ENCODE measurements around the gene GRIA3.
"Not testable (repeated sequence)": the region's sequence is repeated elsewhere in the genome, so short reads cannot be mapped to it uniquely, and the experiment has no call there.

Gene GRIA3

GRCh38 chrX:123504630-123505270 lies 320.7 kb downstream of the GRIA3 start:
- H3K36me3 ChIP-seq (ENCODE audit: insufficient read depth, low read depth, low read length) = no peaks in the 10 kb centered on the region
- H3K4me3 ChIP-seq (ENCODE audit: low read length) = no peak overlapping the region
- H3K27ac ChIP-seq (ENCODE audit: low read length) = no peak overlapping the region
- H3K4me1 ChIP-seq (ENCODE audit: insufficient read depth, low read length) = no peaks in the 10 kb centered on the region
- no peaks in the 10 kb centered on the region for H3K9me3 ChIP-seq (ENCODE audit: insufficient read depth, low read depth, low read length)
- no peak overlapping the region for H3K9ac ChIP-seq (ENCODE audit: low read depth, low read length)
- no peaks in the 10 kb centered on the region for H3K27me3 ChIP-seq (ENCODE audit: insufficient read depth, low read length)

- Histone ChIP-seq H3K4me3 (ENCODE audit: low read length) (no peak overlapping the region), H3K27ac (ENCODE audit: low read length) (no peak overlapping the region)
Measured at GRCh38 chrX:123513585-123514278, 329.7 kb downstream of the GRIA3 start.

GRCh38 chrX:123514279-123514640 lies 330.2 kb downstream of the GRIA3 start:
- not testable (repeated sequence) for H3K9me3 ChIP-seq (ENCODE audit: insufficient read depth, low read depth, low read length); H3K36me3 ChIP-seq (ENCODE audit: insufficient read depth, low read depth, low read length); H3K27me3 ChIP-seq (ENCODE audit: insufficient read depth, low read length); H3K4me1 ChIP-seq (ENCODE audit: insufficient read depth, low read length); H3K4me3 ChIP-seq (ENCODE audit: low read length); H3K9ac ChIP-seq (ENCODE audit: low read depth, low read length); H3K27ac ChIP-seq (ENCODE audit: low read length)

More at GRCh38 chrX:123513585-123514278, 329.7 kb downstream of the GRIA3 start:
- no peaks in the 10 kb centered on the region for H3K36me3 ChIP-seq (ENCODE audit: insufficient read depth, low read depth, low read length)
- no peaks in the 10 kb centered on the region for H3K27me3 ChIP-seq (ENCODE audit: insufficient read depth, low read length)
- peaks cover 4% of the 10 kb centered on the region; the same call in 1 of the 2 replicates for H3K9me3 ChIP-seq (ENCODE audit: insufficient read depth, low read depth, low read length)
- no peak overlapping the region for H3K9ac ChIP-seq (ENCODE audit: low read depth, low read length)
- no peaks in the 10 kb centered on the region for H3K4me1 ChIP-seq (ENCODE audit: insufficient read depth, low read length)

GRCh38 chrX:123518791-123519190 lies 334.7 kb downstream of the GRIA3 start:
- no peak overlapping the region for H3K4me3 ChIP-seq (ENCODE audit: low read length)
- no peaks in the 10 kb centered on the region for H3K36me3 ChIP-seq (ENCODE audit: insufficient read depth, low read depth, low read length)
- peaks cover 4% of the 10 kb centered on the region; the same call in 1 of the 2 replicates for H3K9me3 ChIP-seq (ENCODE audit: insufficient read depth, low read depth, low read length)
- no peaks in the 10 kb centered on the region for H3K27me3 ChIP-seq (ENCODE audit: insufficient read depth, low read length)
- no peak overlapping the region for H3K9ac ChIP-seq (ENCODE audit: low read depth, low read length)
- no peak overlapping the region for H3K27ac ChIP-seq (ENCODE audit: low read length)
- H3K4me1 ChIP-seq (ENCODE audit: insufficient read depth, low read length) = no peaks in the 10 kb centered on the region

- no peaks in the 10 kb centered on the region for H3K4me1 ChIP-seq (ENCODE audit: insufficient read depth, low read length)
- no peak overlapping the region for H3K27ac ChIP-seq (ENCODE audit: low read length)
- H3K9me3 ChIP-seq (ENCODE audit: insufficient read depth, low read depth, low read length) = no peaks in the 10 kb centered on the region
- H3K4me3 ChIP-seq (ENCODE audit: low read length) = no peak overlapping the region
- no peaks in the 10 kb centered on the region for H3K27me3 ChIP-seq (ENCODE audit: insufficient read depth, low read length)
- no peaks in the 10 kb centered on the region for H3K36me3 ChIP-seq (ENCODE audit: insufficient read depth, low read depth, low read length)
- no peak overlapping the region for H3K9ac ChIP-seq (ENCODE audit: low read depth, low read length)
Measured at GRCh38 chrX:123525123-123525725, 341.1 kb downstream of the GRIA3 start.

GRCh38 chrX:123530726-123531125 lies 346.6 kb downstream of the GRIA3 start:
- not testable (repeated sequence) for H3K27me3 ChIP-seq (ENCODE audit: insufficient read depth, low read length); H3K9me3 ChIP-seq (ENCODE audit: insufficient read depth, low read depth, low read length); H3K4me1 ChIP-seq (ENCODE audit: insufficient read depth, low read length); H3K4me3 ChIP-seq (ENCODE audit: low read length); H3K27ac ChIP-seq (ENCODE audit: low read length); H3K36me3 ChIP-seq (ENCODE audit: insufficient read depth, low read depth, low read length); H3K9ac ChIP-seq (ENCODE audit: low read depth, low read length)

Measured in iPS-20b (cell line).